Transverse colon (tissue), 4 donors: ENCODE data around the gene LONP2. TPM values are rescaled to one million over a fixed set of nuclear protein-coding genes. Genes with fewer than 3 reads are reported as not detected.

ENCODE experiments used
- DNase-seq: peaks from one replicate; pipeline ENCODE4 v3.0.0-alpha.2; 2019
- H3K27ac ChIP-seq, 4 donors: fragments of 200-600 bp; sonication (generic); 2 replicates each; pipeline ENCODE4 v1.5.1; 2016 to 2018; ENCODE audit warnings: inconsistent platforms in 4 of 4
- H3K27me3 ChIP-seq: fragments of 200-600 bp; sonication (generic); 2 replicates; pipeline ENCODE4 v1.5.1; 2017; ENCODE audit warnings: inconsistent platforms
- H3K36me3 ChIP-seq, 4 donors: fragments of 200-600 bp; sonication (generic); 2 replicates each; pipeline ENCODE4 v1.5.1; 2017 to 2019; ENCODE audit warnings: inconsistent platforms in 4 of 4
- H3K4me1 ChIP-seq, 4 donors: fragments of 200-600 bp; sonication (generic); 2 replicates each; pipeline ENCODE4 v1.5.1; 2017 to 2020; ENCODE audit warnings: inconsistent platforms in 4 of 4
- H3K4me3 ChIP-seq, 4 donors: fragments of 200-600 bp; sonication (generic); 1 replicate in 1 of 4; 2 replicates in 3 of 4; pipeline versions ENCODE4 v1.5.1 to v1.6.1; 2017 to 2019; ENCODE audit warnings: inconsistent platforms in 4 of 4
- H3K9me3 ChIP-seq, 2 donors: fragments of 200-600 bp; sonication (generic); 2 replicates each; pipeline ENCODE4 v1.5.1; 2017 to 2019; ENCODE audit warnings: inconsistent platforms in 2 of 2
- CTCF ChIP-seq, 5 experiments: fragments of 200-600 bp in 3 of 5; fragments of 450-650 bp in 2 of 5; sonication (generic) in 3 of 5; IDR thresholded peaks; 1 replicate in 2 of 5; 2 replicates in 3 of 5; pipeline ENCODE4 v1.5.1; 2016 to 2017; ENCODE audit warnings: antibody characterized with exemption in 5 of 5, inconsistent platforms in 3 of 5, mild to moderate bottlenecking in 2 of 5, moderate library complexity in 1 of 5
- EP300 ChIP-seq: sonication (generic); formaldehyde crosslinking; IDR thresholded peaks from one replicate; pipeline ENCODE4 v1.6.1; 2017; ENCODE audit warnings: antibody characterized with exemption, low read depth
- POLR2A ChIP-seq: fragments of 450-650 bp; IDR thresholded peaks from one replicate; pipeline ENCODE4 v1.6.1; 2016; ENCODE audit warnings: antibody characterized with exemption, mild to moderate bottlenecking, moderate library complexity
- POLR2AphosphoS5 ChIP-seq, 3 donors: sonication (generic); formaldehyde crosslinking; IDR thresholded peaks; one replicate each; pipeline ENCODE4 v1.6.1; 2016; ENCODE audit warnings: antibody characterized with exemption in 3 of 3
- WGBS, 2 donors: methylation state at CpG; one replicate each; pipeline ENCODE4 v1.1.5; 2018; ENCODE audit warnings: low coverage in 1 of 2; 5-methylcytosine and 5-hydroxymethylcytosine counted together
- in situ Hi-C, 4 donors: fragments of 200-750 bp; cut with MboI; loops; one replicate each; pipeline versions ENCODE4 v1.15.0 to v1.15.1; 2017; ENCODE audit warnings: low sequenced_read_pairs in 3 of 4, low pct_ligation_motif_present in 1 of 4, low pct_unique_long_range_greater_than_20kb in 1 of 4
- intact Hi-C: fragments of 100-400 bp; cut with DNase I; formaldehyde crosslinking; loops from one replicate; pipeline ENCODE4 v1.15.1; 2023; ENCODE audit warnings: low total_unique reads
- total RNA-seq, 4 donors: library from RNA; depleted of rRNA; stranded (reverse); fragments of >200 nt; gene quantifications; one replicate each; pipeline ENCODE4 v1.1.0, GENCODE V29; 2016

Gene LONP2
- total RNA-seq, 4 donors from 2014 or later = 51.3 to 104 (median 65.3) TPM

GRCh38 chr16:48378276-48378675, 134.2 kb downstream of the LONP2 start:
- Histone ChIP-seq H3K4me3 (no peak overlapping the region), H3K4me1 (peaks cover 30 to 96% (median 52%) of the 10 kb centered on the region in 4 donors), H3K27ac (no peak overlapping the region), H3K36me3 (no peaks in the 10 kb centered on the region), H3K9me3 (no peaks in the 10 kb centered on the region), H3K27me3 (no peaks in the 10 kb centered on the region)
- WGBS, 2 donors = 76 to 88% methylated on average over 5 of the region's 5 CpGs
- DNase-seq = no peak
- TF ChIP-seq POLR2A (no peak), CTCF (IDR thresholded peaks at IDR 0.05) (no peak)
- intact Hi-C loops = no loop called here
- in situ Hi-C loops = loop anchor here in 1 of 4 donors (25.0 kb wide), 1 partner anchor 234 kb away; the partner anchor contains the start of gene N4BP1

GRCh38 chr16:48378836-48379235, 134.7 kb downstream of the LONP2 start:
- Histone ChIP-seq H3K4me1 (peaks cover 28 to 96% (median 56%) of the 10 kb centered on the region in 4 donors), H3K4me3 (no peak overlapping the region), H3K27ac (no peak overlapping the region), H3K36me3 (no peaks in the 10 kb centered on the region), H3K27me3 (no peaks in the 10 kb centered on the region), H3K9me3 (no peaks in the 10 kb centered on the region)
- DNase-seq = no peak
- intact Hi-C loops = no loop called here
- 88% methylated on average over 1 of the region's 1 CpG; no CpG with 5 or more reads in 1 of the 2 donors for WGBS, 2 donors
- in situ Hi-C loops = loop anchor here in 1 of 4 donors (25.0 kb wide), 1 partner anchor 233 kb away; the partner anchor contains the start of gene N4BP1
- TF ChIP-seq POLR2AphosphoS5 (IDR thresholded peaks at IDR 0.05) (no peak), POLR2A (no peak), EP300 (no peak), CTCF (IDR thresholded peaks at IDR 0.05) (no peak)

- Histone ChIP-seq H3K4me3 (no peak overlapping the region), H3K9me3 (no peaks in the 10 kb centered on the region), H3K27me3 (no peaks in the 10 kb centered on the region), H3K4me1 (peaks cover 15 to 79% (median 45%) of the 10 kb centered on the region in 4 donors), H3K36me3 (no peaks in the 10 kb centered on the region), H3K27ac (no peak overlapping the region)
- intact Hi-C loops (loop anchor here (10.0 kb wide), 1 partner anchor 244 kb away; no protein-coding TSS in a partner anchor), in situ Hi-C loops (loop anchor here in 1 of 4 donors (25.0 kb wide), 1 partner anchor 231 kb away; the partner anchor contains the start of gene N4BP1)
- WGBS, 2 donors = 69 to 84% methylated on average over 5 of the region's 5 CpGs
- DNase-seq = no peak
- TF ChIP-seq EP300 (no peak), CTCF (IDR thresholded peaks at IDR 0.05) (no peak)
Measured at GRCh38 chr16:48381201-48381600, 137.1 kb downstream of the LONP2 start.

GRCh38 chr16:48382131-48382530, 138.0 kb downstream of the LONP2 start:
- H3K4me1 ChIP-seq = peaks cover 10 to 72% (median 42%) of the 10 kb centered on the region in 4 donors
- 96 to 98% methylated on average over 4 of the region's 4 CpGs for WGBS, 2 donors

More at GRCh38 chr16:48382131-48382530, 138.0 kb downstream of the LONP2 start:
- no peaks in the 10 kb centered on the region for H3K36me3 ChIP-seq
- H3K4me3 ChIP-seq = no peak overlapping the region
- no peak for DNase-seq
- in situ Hi-C loops = loop anchor here in 1 of 4 donors (25.0 kb wide), 1 partner anchor 230 kb away; the partner anchor contains the start of gene N4BP1
- TF ChIP-seq POLR2A = no peak
- TF ChIP-seq CTCF (IDR thresholded peaks at IDR 0.05) = no peak
- TF ChIP-seq POLR2AphosphoS5 (IDR thresholded peaks at IDR 0.05) = no peak
- TF ChIP-seq EP300 = no peak
- intact Hi-C loops = loop anchor here (10.0 kb wide), 1 partner anchor 243 kb away; no protein-coding TSS in a partner anchor
- H3K27me3 ChIP-seq = no peaks in the 10 kb centered on the region
- no peaks in the 10 kb centered on the region for H3K9me3 ChIP-seq
- H3K27ac ChIP-seq = no peak overlapping the region
